Activated CD4-positive, alpha-beta memory T cell treated with anti-CD3 and anti-CD28 coated beads, Interleukin-2, amount 10 ng/mL, durations not matched to agents 7 days and 5 days (primary cell): ENCODE measurements around the gene SEPHS1. TPM values are rescaled to one million over a fixed set of nuclear protein-coding genes. Genes with fewer than 3 reads are reported as not detected.
"Not testable (repeated sequence)": the region's sequence is repeated elsewhere in the genome, so short reads cannot be mapped to it uniquely, and the experiment has no call there.

Experiments
- CTCF ChIA-PET: fragments of 350-600 bp; sonication (Branson Sonifier 250); formaldehyde crosslinking; loops from one replicate; lab custom pipeline; 2021; ENCODE audit warnings: antibody characterized with exemption, inconsistent platforms; lab: Charles Lee
- POLR2A ChIA-PET: fragments of 350-600 bp; sonication (Branson Sonifier 250); formaldehyde crosslinking; loops from one replicate; lab custom pipeline; 2021; ENCODE audit warnings: antibody characterized with exemption; lab: Charles Lee
- DNase-seq: peaks from one replicate; pipeline ENCODE4 v3.0.0-alpha.2; 2020
- H3K27ac Mint-ChIP-seq: one replicate; pipeline ENCODE4 v1.8.0; 2021; ENCODE audit warnings: mild to moderate bottlenecking, mixed read lengths
- H3K27me3 Mint-ChIP-seq: one replicate; pipeline ENCODE4 v1.8.0; 2021; ENCODE audit warnings: mixed read lengths
- H3K36me3 Mint-ChIP-seq: one replicate; pipeline ENCODE4 v1.8.0; 2021; ENCODE audit warnings: low read depth, mixed read lengths
- H3K4me1 Mint-ChIP-seq: one replicate; pipeline ENCODE4 v1.8.0; 2021; ENCODE audit warnings: mixed read lengths
- H3K4me3 Mint-ChIP-seq: one replicate; pipeline ENCODE4 v1.8.0; 2021; ENCODE audit warnings: mild to moderate bottlenecking, mixed read lengths
- H3K9me3 Mint-ChIP-seq: one replicate; pipeline ENCODE4 v1.8.0; 2021; ENCODE audit warnings: mixed read lengths
- total RNA-seq, 2 experiments: library from RNA; stranded (reverse); gene quantifications; one replicate each; pipeline ENCODE4 v1.2.3, GENCODE V29; 2021

Gene SEPHS1
- total RNA-seq, 2 experiments from 2014 or later, result 50.9 to 53.6 TPM

GRCh38 chr10:13379061-13379460 lies 31.0 kb upstream of the SEPHS1 start:
- peaks cover 37% of the 10 kb centered on the region for H3K27me3 Mint-ChIP-seq
- POLR2A ChIA-PET, H3K4me3 Mint-ChIP-seq, H3K36me3 Mint-ChIP-seq, H3K9me3 Mint-ChIP-seq, H3K27ac Mint-ChIP-seq, CTCF ChIA-PET, H3K4me1 Mint-ChIP-seq, DNase-seq: not testable (repeated sequence)

GRCh38 chr10:13376746-13377145 lies 28.7 kb upstream of the SEPHS1 start:
- H3K27me3 Mint-ChIP-seq, result peaks cover 20% of the 10 kb centered on the region
- no peak overlapping the region for H3K4me3 Mint-ChIP-seq
- CTCF ChIA-PET, result interaction anchor here (1.2 kb wide), 1 partner anchor 64 kb away, joined by 3 read pairs; no protein-coding TSS in a partner anchor
- H3K4me1 Mint-ChIP-seq, result no peaks in the 10 kb centered on the region
- H3K9me3 Mint-ChIP-seq, result no peaks in the 10 kb centered on the region
- no peaks in the 10 kb centered on the region for H3K36me3 Mint-ChIP-seq
- DNase-seq, result no peak
- H3K27ac Mint-ChIP-seq, result no peak overlapping the region
- POLR2A ChIA-PET, result interaction anchor here (1.4 to 1.6 kb wide), 2 partner anchors 12 to 14 kb away, joined by 4 read pairs; no protein-coding TSS in a partner anchor

DNA sequence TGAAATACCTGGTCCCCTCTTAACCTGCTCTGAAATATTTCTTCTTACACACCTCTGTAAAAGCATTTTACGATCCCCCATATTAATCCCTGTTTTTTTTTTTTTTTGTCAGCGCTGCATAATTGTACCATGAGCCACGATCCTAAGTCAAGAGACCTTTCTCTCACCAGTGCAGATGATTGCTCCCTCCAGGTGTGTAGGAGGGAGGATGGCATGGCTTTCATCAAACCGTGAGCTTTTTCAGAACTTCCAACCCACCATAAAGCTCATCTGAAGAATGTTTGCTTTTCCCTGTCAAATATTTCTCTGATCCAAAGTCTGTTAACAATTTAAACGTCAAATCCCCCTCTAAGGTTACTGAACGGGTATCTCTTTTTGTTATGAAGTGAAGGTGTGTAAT lies 28.2 kb upstream of the SEPHS1 start:
- POLR2A ChIA-PET, result interaction anchor here (0.8 to 1.6 kb wide), 3 partner anchors 12 to 26 kb away, joined by 3 to 4 read pairs (median 4); no protein-coding TSS in a partner anchor
- no peak for DNase-seq
- H3K36me3 Mint-ChIP-seq, result no peaks in the 10 kb centered on the region
- H3K27ac Mint-ChIP-seq, result no peak overlapping the region
- no peaks in the 10 kb centered on the region for H3K9me3 Mint-ChIP-seq
- CTCF ChIA-PET, result interaction anchor here (1.2 kb wide), 1 partner anchor 64 kb away, joined by 3 read pairs; no protein-coding TSS in a partner anchor
- no peaks in the 10 kb centered on the region for H3K4me1 Mint-ChIP-seq
- H3K27me3 Mint-ChIP-seq, result peaks cover 17% of the 10 kb centered on the region
- H3K4me3 Mint-ChIP-seq, result no peak overlapping the region

DNA sequence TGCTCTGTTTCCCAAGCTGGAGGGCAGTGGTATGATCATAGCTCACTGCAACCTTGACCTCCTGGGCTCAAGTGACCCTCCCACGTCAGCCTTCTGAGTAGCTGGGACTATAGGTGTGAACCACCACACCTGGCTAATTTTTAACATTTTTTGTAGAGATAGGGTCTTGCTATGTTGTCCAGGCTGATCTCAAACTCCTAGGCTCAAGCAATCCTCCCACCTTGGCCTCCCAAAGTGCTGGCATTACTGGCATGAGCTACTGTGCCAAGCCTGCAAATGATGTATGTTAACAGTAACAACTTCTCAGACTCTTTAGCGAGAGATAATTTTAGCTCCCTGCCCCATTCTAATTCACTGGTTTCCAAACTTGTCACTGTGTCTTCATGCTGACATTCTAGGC lies 27.7 kb upstream of the SEPHS1 start:
- H3K27me3 Mint-ChIP-seq, result peaks cover 14% of the 10 kb centered on the region
- no peaks in the 10 kb centered on the region for H3K36me3 Mint-ChIP-seq
- H3K4me3 Mint-ChIP-seq, result no peak overlapping the region
- no peak for DNase-seq
- ChIA-PET CTCF (interaction anchor here (0.7 to 1.2 kb wide), 2 partner anchors 65 to 307 kb away, joined by 3 read pairs; no protein-coding TSS in a partner anchor), POLR2A (interaction anchor here (0.8 to 1.6 kb wide), 3 partner anchors 12 to 26 kb away, joined by 3 to 4 read pairs (median 4); no protein-coding TSS in a partner anchor)
- no peaks in the 10 kb centered on the region for H3K9me3 Mint-ChIP-seq
- no peaks in the 10 kb centered on the region for H3K4me1 Mint-ChIP-seq
- H3K27ac Mint-ChIP-seq, result no peak overlapping the region

- CTCF ChIA-PET, result interaction anchor here (1.9 to 3.4 kb wide), 2 partner anchors 22 to 66 kb away, joined by 6 to 30 read pairs; no protein-coding TSS in a partner anchor
- no peaks in the 10 kb centered on the region for H3K36me3 Mint-ChIP-seq
- H3K9me3 Mint-ChIP-seq, result no peaks in the 10 kb centered on the region
- no peak for DNase-seq
- H3K27ac Mint-ChIP-seq, result no peak overlapping the region
- no peaks in the 10 kb centered on the region for H3K4me1 Mint-ChIP-seq
- peaks cover 5% of the 10 kb centered on the region for H3K27me3 Mint-ChIP-seq
- H3K4me3 Mint-ChIP-seq, result no peak overlapping the region
- POLR2A ChIA-PET, result no interaction called here
These were observed 25.6 kb upstream of the SEPHS1 start for GRCh38 chr10:13373644-13374043.

DNA sequence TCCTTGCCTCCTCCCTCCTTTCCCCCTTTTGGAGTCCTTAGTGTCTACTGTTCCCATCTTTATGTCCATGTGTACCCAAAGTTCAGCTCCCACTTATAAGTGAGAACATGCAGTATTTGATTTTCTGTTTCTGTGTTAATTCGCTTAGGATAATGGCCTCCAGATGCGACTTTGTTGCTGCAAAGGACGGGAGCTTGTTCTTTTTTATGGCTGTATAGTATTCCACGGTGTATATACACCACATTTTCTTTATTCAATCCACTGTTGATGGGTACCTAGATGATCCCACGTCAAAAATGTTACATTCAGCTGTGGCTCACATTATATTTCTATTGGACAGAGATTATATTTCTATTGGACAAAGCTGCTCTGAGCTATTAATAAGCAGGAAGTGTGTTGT lies 24.4 kb upstream of the SEPHS1 start:
- H3K36me3 Mint-ChIP-seq, result no peaks in the 10 kb centered on the region
- peaks cover 2% of the 10 kb centered on the region for H3K27me3 Mint-ChIP-seq
- ChIA-PET CTCF (interaction anchor here (0.5 to 3.4 kb wide), 22 partner anchors 8 to 243 kb away, joined by 3 to 30 read pairs (median 4); partner anchors contain the start of gene PRPF18), POLR2A (interaction anchor here (0.8 to 1.7 kb wide), 3 partner anchors 10 to 68 kb away, joined by 3 to 4 read pairs (median 4); no protein-coding TSS in a partner anchor)
- no peak overlapping the region for H3K4me3 Mint-ChIP-seq
- no peak overlapping the region for H3K27ac Mint-ChIP-seq
- no peak for DNase-seq
- H3K9me3 Mint-ChIP-seq, result no peaks in the 10 kb centered on the region
- no peaks in the 10 kb centered on the region for H3K4me1 Mint-ChIP-seq

DNA sequence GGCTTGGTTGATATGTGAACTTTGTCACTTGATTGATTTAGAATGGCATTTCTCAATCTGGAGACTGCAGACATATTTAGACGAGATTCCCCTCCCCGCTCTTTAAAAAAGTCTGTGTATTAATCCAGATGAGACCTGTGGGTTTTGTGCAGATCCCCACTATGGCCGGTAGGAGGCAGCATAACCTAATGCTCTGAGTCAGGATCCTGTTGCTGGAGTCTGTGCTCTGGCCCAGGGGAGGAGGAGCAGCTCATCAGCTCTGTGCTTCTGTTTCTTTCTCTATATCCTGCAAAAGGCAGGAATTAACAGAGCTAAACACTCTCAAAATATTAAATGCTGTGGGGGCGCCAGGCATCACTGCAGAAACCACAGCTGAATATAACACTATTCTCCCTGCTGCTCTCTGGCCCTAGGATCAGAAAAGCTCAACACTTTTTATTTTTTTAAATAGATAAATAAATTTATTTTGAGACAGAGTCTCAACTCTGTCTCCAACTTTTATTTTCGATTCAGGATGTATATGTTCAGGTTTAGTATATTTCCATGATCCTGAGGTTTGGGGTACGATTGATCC lies 23.9 kb upstream of the SEPHS1 start:
- H3K4me3 Mint-ChIP-seq, result no peak overlapping the region
- no peak overlapping the region for H3K27ac Mint-ChIP-seq
- no peaks in the 10 kb centered on the region for H3K4me1 Mint-ChIP-seq
- no peaks in the 10 kb centered on the region for H3K9me3 Mint-ChIP-seq
- POLR2A ChIA-PET, result interaction anchor here (0.8 to 1.7 kb wide), 3 partner anchors 11 to 68 kb away, joined by 3 to 4 read pairs (median 4); no protein-coding TSS in a partner anchor
- peaks cover 2% of the 10 kb centered on the region for H3K27me3 Mint-ChIP-seq
- no peaks in the 10 kb centered on the region for H3K36me3 Mint-ChIP-seq
- DNase-seq, result peak; percentile 72
- CTCF ChIA-PET, result interaction anchor here (0.5 to 3.4 kb wide), 22 partner anchors 9 to 244 kb away, joined by 3 to 30 read pairs (median 4); partner anchors contain the start of gene PRPF18

DNA sequence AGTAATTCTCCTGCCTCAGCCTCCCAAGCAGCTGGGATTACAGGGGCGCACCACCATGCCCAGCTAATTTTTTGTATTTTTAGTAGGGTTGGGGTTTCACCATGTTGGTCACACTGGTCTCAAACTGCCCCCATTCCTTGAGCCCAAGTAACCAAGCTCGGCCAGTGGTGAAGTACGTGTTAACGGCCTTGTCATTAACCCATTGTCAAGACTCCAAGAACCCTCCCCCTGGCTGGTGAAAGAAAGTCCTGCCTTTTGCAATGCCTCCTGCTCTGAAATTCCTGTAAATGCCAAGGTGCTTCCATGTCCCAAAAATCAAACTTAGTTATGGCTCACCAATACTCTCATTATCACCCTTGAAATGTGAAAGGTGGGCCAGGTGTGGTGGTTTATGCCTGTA lies 18.8 kb upstream of the SEPHS1 start:
- H3K4me3 Mint-ChIP-seq, result no peak overlapping the region
- no peaks in the 10 kb centered on the region for H3K27me3 Mint-ChIP-seq
- POLR2A ChIA-PET, result no interaction called here
- CTCF ChIA-PET, result interaction anchor here (0.8 kb wide), 1 partner anchor 74 kb away, joined by 4 read pairs; no protein-coding TSS in a partner anchor
- no peak for DNase-seq
- H3K4me1 Mint-ChIP-seq, result no peaks in the 10 kb centered on the region
- no peak overlapping the region for H3K27ac Mint-ChIP-seq
- H3K9me3 Mint-ChIP-seq, result no peaks in the 10 kb centered on the region
- no peaks in the 10 kb centered on the region for H3K36me3 Mint-ChIP-seq

GRCh38 chr10:13365831-13366230 lies 17.7 kb upstream of the SEPHS1 start:
- Mint-ChIP-seq H3K36me3 (no peaks in the 10 kb centered on the region), H3K27me3 (no peaks in the 10 kb centered on the region), H3K9me3 (no peaks in the 10 kb centered on the region), H3K27ac (no peak overlapping the region), H3K4me3 (no peak overlapping the region), H3K4me1 (no peaks in the 10 kb centered on the region)
- POLR2A ChIA-PET, result no interaction called here
- CTCF ChIA-PET, result no interaction called here
- no peak for DNase-seq

DNA sequence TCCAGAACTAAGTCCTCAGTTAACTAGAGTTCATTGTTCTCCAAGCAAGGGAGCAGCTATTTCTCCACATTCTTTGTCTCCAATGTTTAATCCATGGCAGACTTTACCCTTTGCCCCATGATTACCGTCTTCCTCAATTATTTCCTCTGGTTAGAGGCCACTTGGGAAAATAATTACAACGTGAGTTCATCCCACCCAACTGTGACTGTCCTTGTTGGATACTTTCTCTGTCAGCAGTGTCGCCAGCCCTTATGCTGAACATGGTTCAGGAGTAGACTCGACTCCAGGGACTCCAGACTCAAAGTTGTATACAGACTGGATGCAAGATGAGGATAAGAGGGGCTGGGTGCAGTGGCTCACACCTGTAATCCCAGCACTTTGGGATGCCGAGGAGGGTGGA lies 17.1 kb upstream of the SEPHS1 start:
- Mint-ChIP-seq H3K4me1 (no peaks in the 10 kb centered on the region), H3K27me3 (no peaks in the 10 kb centered on the region), H3K36me3 (no peaks in the 10 kb centered on the region), H3K4me3 (no peak overlapping the region), H3K27ac (no peak overlapping the region), H3K9me3 (no peaks in the 10 kb centered on the region)
- POLR2A ChIA-PET, result no interaction called here
- DNase-seq, result no peak
- CTCF ChIA-PET, result no interaction called here

- Mint-ChIP-seq H3K4me3 (no peak overlapping the region), H3K36me3 (no peaks in the 10 kb centered on the region), H3K27me3 (peaks cover 7% of the 10 kb centered on the region), H3K9me3 (no peaks in the 10 kb centered on the region), H3K4me1 (no peaks in the 10 kb centered on the region), H3K27ac (no peak overlapping the region)
- ChIA-PET CTCF (no interaction called here), POLR2A (no interaction called here)
- DNase-seq, result no peak
These were observed 12.5 kb upstream of the SEPHS1 start for GRCh38 chr10:13360587-13360986.

DNA sequence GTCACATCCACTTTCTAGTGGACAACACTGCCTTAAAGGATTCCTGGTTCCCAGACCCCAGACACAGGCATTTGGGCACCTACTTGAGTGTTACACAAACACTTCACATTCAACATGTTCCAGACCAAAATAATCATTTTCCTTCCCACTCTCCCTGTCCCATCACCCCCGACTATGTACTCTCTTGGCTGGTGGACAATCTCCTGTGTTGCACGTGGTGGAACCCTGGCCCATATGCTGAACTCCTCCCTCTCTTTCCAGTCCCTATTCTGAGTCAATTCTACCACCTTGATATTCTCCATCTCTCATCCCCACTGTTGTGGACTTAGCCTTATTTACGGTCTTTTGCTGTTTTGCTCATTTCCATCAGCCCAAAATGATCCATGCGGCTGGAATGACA lies 8.3 kb upstream of the SEPHS1 start:
- Mint-ChIP-seq H3K36me3 (no peaks in the 10 kb centered on the region), H3K4me3 (no peak overlapping the region), H3K27me3 (peaks cover 18% of the 10 kb centered on the region), H3K27ac (no peak overlapping the region), H3K4me1 (peaks cover 14% of the 10 kb centered on the region), H3K9me3 (no peaks in the 10 kb centered on the region)
- DNase-seq, result no peak
- CTCF ChIA-PET, result no interaction called here
- POLR2A ChIA-PET, result no interaction called here

DNA sequence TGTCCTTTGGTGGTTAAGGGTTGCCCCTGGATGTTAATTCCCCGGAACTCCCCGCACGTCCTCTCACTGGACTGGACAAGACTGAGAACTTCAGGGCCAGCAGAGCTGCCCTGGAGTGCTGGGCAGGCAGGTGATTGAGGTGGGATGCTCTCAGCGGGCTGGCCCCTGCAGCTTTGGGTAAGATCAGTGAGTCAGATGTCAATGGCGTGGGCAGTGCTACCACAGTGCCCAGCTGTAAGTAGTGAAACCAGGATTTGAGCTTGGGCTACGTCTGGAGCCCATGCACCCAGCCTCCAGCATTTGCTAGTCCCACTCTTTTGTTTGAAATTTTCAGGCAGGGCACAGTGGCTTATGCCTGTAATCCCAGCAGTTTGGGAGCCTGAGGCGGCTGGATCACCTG lies 6.7 kb upstream of the SEPHS1 start:
- ChIA-PET POLR2A (no interaction called here), CTCF (no interaction called here)
- DNase-seq, result no peak
- peaks cover 30% of the 10 kb centered on the region for H3K4me1 Mint-ChIP-seq
- H3K4me3 Mint-ChIP-seq, result no peak overlapping the region
- no peaks in the 10 kb centered on the region for H3K9me3 Mint-ChIP-seq
- no peaks in the 10 kb centered on the region for H3K36me3 Mint-ChIP-seq
- H3K27ac Mint-ChIP-seq, result no peak overlapping the region
- peaks cover 18% of the 10 kb centered on the region for H3K27me3 Mint-ChIP-seq
